Lower leg skin (tissue), 3 donors: ENCODE measurements around the gene N4BP2L2.

ENCODE experiments used
- CTCF ChIP-seq, 3 donors: fragments of 450-650 bp; IDR thresholded peaks; one replicate each; pipeline ENCODE4 v1.5.1; 2016; ENCODE audit warnings: antibody characterized with exemption in 3 of 3, mild to moderate bottlenecking in 3 of 3, moderate library complexity in 2 of 3
- POLR2A ChIP-seq, 2 donors: fragments of 450-650 bp; IDR thresholded peaks; one replicate each; pipeline ENCODE4 v1.6.1; 2016 to 2017; ENCODE audit warnings: antibody characterized with exemption in 2 of 2, mild to moderate bottlenecking in 1 of 2, moderate library complexity in 1 of 2

DNA sequence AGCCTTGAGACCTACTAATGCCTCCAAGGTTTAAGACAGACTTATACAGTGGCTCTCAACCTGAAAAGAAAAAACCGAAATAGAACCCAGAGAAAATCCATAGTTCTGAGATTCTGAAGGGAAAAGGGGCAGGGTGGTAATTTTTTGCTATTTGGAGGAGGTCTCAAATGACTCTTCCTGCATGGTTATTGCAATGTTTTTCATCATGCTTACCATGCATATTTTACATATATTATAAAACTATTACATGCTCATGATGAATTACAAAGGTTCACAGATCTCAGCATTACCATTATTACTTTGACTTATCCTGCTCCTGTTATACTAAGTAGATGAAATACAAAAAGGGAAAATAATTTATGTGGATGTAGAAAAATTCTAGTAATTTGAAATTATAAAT lies 47.6 kb downstream of the N4BP2L2 start:
- no peak for TF ChIP-seq CTCF (IDR thresholded peaks at IDR 0.05)
- no peak for TF ChIP-seq POLR2A (IDR thresholded peaks at IDR 0.05)
